CD4-positive, alpha-beta T cell treated with Interleukin-21 for 1 hour (primary cell): ENCODE measurements around the gene RAPH1.

Experiments used
- DNase-seq: peaks from one replicate; pipeline ENCODE4 v3.0.0-alpha.2; 2020

The RAPH1 gene

DNA sequence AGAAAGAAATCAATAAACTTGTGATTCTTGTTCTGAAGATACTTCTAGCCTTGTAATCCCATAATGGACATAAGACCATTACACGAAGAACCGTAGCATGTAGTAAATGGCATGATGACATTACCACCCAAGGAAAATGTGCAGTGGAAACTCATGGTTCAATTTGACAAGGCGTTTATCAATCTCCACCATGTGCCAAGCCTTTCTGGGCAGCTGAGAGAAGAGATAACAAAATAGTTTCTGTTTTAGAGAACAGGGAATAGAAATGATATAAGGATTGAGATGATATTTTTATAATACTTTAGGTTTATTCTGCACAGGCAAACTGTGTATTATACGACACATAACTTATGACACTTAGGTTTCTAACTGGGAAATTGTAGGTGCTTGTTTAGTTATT is 187.7 kb downstream of the RAPH1 start:
- DNase-seq: no peak

DNA sequence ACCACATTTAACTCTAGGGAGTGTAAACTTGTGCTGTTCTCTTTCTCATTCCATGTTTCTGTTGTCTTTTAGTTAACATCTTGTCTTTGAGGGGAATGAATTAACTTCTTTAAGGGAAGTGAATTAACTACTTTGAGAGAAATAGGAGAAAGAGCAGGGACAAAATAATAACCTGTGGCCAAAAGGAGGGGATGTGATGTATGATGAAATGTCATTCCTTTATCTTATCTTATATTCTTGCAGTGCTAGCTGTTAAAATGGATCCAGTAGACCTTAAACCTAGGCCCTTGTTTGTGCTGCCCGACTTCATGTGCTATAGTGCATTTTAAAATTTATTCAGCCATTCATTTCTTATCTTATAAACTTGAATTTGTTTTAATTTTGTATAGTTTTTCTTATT is 188.5 kb downstream of the RAPH1 start:
- DNase-seq: no peak

DNA sequence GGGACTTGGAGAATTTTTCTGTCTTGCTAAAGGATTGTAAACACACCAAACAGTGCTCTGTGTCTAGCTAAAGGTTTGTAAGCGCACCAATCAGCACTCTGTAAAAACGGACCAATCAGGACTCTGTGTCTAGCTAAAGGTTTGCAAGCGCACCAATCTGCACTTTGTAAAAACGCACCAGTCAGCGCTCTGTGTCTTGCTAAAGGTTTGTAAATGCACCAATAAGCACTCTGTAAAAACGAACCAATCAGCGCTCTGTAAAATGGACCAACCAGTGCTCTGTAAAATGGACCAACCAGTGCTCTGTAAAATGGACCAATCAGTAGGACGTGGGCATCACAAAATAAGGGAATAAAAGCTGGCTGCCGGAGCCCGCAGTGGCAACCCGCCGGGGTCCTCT is 190.4 kb downstream of the RAPH1 start:
- DNase-seq: no peak
